Bronchial epithelial cell (primary cell): ENCODE measurements around the gene LRRK2. TPM values are rescaled to one million over a fixed set of nuclear protein-coding genes. Genes with fewer than 3 reads are reported as not detected.

Experiments
- DNase-seq: peaks from one replicate; pipeline ENCODE4 v3.0.0-alpha.2; 2010; ENCODE audit warnings: low read depth
- FAIRE-seq: peaks from 2 replicates; lab custom pipeline; 2011; peaks lifted over from hg19 to GRCh38; lab: Jason Lieb, UNC
- H3K27me3 ChIP-seq: 2 replicates; pipeline ENCODE4 v1.5.1; 2011; ENCODE audit warnings: low read length; ENCODE audit not compliant: control insufficient read depth, insufficient read depth
- H3K36me3 ChIP-seq: 2 replicates; pipeline ENCODE4 v1.5.1; 2011; ENCODE audit warnings: low read length; ENCODE audit not compliant: control insufficient read depth, insufficient read depth
- H3K4me3 ChIP-seq: 2 replicates; pipeline ENCODE4 v1.5.1; 2011; ENCODE audit warnings: mild to moderate bottlenecking, low read depth, low read length, control low read depth
- CTCF ChIP-seq: IDR thresholded peaks from 2 replicates; pipeline ENCODE4 v1.5.1; 2011; ENCODE audit warnings: mild to moderate bottlenecking, moderate library complexity, low read length, control low read depth, inconsistent platforms; ENCODE audit not compliant: insufficient read depth, severe bottlenecking
- total RNA-seq: library from RNA; depleted of rRNA; stranded (reverse); fragments of >200 nt; gene quantifications from 2 replicates; pipeline ENCODE4 v1.2.1, GENCODE V29; 2014

LRRK2 gene
- total RNA-seq, 1 donor from 2014 or later = 0.26 TPM

GRCh38 chr12:40194846-40195245 lies 30.0 kb upstream of the LRRK2 start:
- FAIRE-seq (no peak), DNase-seq (no peak)
- Histone ChIP-seq H3K4me3 (no peak overlapping the region), H3K27me3 (no peaks in the 10 kb centered on the region), H3K36me3 (no peaks in the 10 kb centered on the region)
- no peak for TF ChIP-seq CTCF

- FAIRE-seq = no peak
- no peak for DNase-seq
- Histone ChIP-seq H3K27me3 (no peaks in the 10 kb centered on the region), H3K36me3 (no peaks in the 10 kb centered on the region), H3K4me3 (no peak overlapping the region)
- TF ChIP-seq CTCF = no peak
These were observed 27.2 kb upstream of the LRRK2 start for GRCh38 chr12:40197590-40197989.

- Histone ChIP-seq H3K36me3 (no peaks in the 10 kb centered on the region), H3K4me3 (no peak overlapping the region), H3K27me3 (no peaks in the 10 kb centered on the region)
- no peak for TF ChIP-seq CTCF
- DNase-seq = no peak
- FAIRE-seq = no peak
These were observed 26.2 kb upstream of the LRRK2 start for GRCh38 chr12:40198601-40199000.

- Histone ChIP-seq H3K36me3 (no peaks in the 10 kb centered on the region), H3K27me3 (no peaks in the 10 kb centered on the region), H3K4me3 (no peak overlapping the region)
- FAIRE-seq (no peak), DNase-seq (no peak)
- TF ChIP-seq CTCF = no peak
These were observed 22.4 kb upstream of the LRRK2 start for GRCh38 chr12:40202095-40203059.

- DNase-seq (no peak), FAIRE-seq (no peak)
- no peak for TF ChIP-seq CTCF
- Histone ChIP-seq H3K27me3 (no peaks in the 10 kb centered on the region), H3K36me3 (no peaks in the 10 kb centered on the region), H3K4me3 (no peak overlapping the region)
These were observed 21.8 kb upstream of the LRRK2 start for GRCh38 chr12:40203060-40203430.
